GM18519 (cell line): ENCODE data around the gene RUFY1.

ENCODE experiments used
- ATAC-seq: cut with Tn5 transposase; IDR thresholded peaks from one replicate; pipeline ENCODE4 v1.9.1; 2021; ENCODE audit warnings: mild to moderate bottlenecking, moderate library complexity; ENCODE audit not compliant: unreplicated experiment, low FRiP score

Gene RUFY1

DNA sequence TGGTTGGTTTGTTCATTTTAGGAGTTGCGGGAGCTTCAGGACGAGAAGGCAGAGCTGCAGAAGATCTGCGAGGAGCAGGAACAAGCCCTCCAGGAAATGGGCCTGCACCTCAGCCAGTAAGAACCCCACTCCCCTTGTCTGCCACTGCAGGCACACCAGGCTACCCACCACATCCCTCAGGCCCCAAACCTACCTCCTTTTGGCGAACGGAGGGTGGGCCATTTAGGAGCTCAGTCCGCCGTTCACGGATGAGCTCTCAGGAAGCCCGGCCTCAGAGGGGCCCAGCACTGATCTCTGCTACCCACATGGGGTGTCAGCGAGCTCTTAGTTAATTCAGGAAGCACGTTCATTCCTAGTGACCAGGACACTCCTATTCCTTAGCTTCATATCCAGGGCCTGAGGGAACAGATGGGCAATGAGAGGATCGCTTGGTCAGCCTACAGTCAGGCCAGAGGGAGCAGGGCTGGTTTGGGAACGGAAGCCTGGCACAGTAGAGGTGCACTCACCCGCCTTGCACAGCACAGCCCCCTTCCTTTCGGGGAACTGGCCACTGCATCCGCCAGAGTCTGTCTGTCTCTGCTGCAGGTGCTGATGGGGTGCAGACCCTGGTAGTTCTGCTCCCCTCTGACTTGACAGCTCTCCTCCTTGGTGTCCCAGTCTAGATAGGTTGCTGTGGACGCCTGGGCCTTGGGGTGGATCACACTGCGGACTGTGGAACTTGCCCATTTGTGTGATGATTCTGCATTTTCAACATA lies 51.7 kb downstream of the RUFY1 start:
- no peak for ATAC-seq

DNA sequence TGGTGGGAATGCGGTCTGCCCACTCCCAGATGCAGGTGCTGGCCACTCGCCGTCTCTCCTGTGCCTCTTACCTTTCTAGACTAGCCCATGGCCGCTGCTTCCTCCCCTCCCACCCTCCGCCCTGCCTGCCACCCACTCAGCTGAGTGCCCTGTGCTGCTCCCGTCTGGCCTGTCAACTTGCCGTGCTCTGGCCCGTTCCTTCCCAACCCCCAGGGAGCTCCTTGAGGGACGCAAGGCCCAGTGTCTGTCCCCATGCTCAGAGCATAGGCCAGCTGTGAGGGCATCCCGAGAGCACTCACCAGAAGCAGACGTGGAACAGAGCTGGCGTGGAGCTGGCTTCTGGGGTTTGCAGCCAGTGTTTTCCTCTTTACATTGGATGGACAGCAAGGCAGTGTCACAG lies 53.0 kb downstream of the RUFY1 start:
- ATAC-seq, result no peak

DNA sequence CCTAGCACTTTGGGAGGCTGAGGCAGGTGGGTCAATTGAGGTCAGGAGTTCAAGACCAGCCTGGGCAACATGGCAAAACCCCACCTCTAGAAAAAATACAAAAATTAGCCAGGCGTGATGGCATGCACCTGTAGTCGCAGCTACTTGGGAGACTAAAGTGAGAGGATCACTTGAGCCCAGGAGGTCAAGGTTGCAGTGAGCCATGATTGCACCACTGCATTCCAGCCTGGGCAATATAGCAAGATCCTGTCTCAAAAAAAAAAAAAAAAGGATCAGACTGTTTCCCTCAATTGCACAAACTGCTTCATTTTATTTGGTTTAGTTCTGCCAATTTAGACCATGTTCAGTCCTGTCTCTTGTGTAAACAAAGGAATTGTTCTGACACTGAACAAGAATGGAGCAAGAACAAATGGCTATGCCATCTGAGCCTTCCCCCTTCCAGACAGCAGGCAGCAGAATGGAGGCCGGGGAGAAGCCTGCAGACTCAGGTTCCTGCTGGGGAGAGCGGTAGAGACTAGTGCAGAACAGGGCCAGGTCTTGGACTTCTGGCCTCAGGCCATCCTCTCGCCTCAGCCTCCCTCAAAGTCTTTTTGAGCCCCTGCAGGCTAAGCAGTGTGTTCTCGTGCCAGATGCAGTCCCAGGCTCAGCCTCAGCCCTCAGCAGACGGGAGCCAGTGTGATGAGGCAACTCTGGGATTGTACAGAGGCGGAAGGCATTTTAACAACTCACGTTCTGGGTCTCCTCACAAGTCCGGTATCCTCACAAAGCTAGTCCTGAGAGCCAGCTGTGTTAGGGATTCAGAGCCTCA lies 54.9 kb downstream of the RUFY1 start:
- no peak for ATAC-seq

DNA sequence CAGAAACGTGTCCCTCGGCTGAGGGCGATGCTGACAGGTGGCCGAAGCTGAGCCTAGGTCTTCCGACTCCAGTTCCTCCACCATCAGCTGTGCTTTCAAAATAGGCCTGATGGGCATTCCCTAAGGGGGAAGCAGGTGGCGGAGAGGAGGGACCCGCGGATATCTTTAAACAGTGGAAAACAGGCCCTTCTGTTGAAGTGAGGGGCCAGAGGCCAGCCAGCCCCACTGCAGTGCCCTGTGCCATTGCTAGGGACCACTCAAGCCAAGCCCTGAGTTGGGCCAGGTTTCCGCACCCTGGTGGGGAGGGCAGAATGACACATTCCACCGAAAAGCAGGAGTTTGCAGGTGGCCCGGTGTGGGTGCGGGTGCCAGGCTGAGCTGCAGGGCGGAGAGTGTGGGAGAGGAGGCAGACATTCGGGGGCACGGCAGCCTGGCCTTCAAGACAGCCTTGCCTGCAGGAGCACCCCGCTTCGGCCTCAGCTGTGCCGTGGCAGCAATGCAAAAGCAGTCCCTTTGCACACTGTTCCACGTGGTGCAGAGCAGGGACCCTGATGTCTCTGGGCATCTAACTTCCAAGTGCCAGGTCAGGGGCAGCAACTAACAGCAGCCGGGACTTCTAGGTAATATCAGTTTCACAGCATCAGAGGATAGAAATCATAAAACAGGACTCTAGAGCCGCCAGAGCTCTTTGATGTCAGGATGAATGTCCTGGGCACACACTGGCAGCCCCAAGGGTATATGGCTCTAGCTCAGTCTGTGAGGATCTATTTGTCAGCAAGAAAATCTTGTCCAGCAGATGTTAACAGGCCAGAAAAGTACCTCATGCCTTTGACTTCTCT lies 55.9 kb downstream of the RUFY1 start:
- no peak for ATAC-seq

DNA sequence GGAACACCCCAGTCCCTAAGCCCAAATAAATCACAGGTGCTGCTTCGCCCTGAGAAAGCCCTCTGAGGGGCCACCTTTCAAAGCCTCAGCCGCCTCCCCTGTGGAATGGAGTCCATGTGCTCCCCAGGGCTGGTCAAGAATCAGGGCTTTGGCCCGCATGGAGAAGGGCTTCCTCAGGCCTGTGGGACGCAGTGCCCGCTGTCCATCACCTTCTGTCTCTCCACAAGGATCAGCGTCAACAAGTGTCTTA lies 56.5 kb downstream of the RUFY1 start:
- ATAC-seq, result no peak

DNA sequence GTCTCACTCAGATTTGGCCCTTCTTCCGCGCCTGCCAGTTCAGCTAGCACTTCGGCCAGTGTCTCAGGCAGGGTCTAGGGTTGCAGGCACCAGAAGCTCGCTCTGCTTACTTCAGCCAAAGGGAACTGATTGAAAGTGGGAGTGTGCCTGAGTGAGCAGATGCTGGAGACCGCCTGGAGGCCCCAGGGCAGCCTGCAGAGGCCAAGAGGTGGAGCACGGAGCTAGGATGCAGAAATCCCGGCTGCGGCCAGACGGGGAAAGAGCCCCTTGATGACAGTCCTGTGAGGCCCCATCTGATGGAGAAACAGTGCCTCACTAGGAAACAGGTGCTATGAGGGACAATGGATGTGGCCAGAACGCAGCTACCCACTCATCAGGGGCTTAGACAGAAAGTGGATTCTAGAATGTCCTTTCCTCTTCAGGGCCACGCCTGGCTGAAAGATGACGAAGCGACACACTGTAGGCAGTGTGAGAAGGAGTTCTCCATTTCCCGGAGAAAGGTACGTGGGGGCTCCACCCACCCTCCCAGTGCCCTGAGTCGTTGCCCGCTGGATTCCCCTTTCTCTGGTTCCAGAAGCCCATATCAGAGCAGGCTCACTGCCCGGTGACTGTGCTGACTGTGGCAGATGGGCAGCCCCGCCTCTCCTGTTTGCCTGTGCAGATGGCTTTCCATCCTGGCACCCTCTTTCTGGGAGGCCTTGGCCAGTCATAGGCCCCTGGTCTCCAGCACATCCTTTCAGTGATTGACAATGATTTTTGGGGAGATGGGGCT lies 57.0 kb downstream of the RUFY1 start:
- no peak for ATAC-seq

DNA sequence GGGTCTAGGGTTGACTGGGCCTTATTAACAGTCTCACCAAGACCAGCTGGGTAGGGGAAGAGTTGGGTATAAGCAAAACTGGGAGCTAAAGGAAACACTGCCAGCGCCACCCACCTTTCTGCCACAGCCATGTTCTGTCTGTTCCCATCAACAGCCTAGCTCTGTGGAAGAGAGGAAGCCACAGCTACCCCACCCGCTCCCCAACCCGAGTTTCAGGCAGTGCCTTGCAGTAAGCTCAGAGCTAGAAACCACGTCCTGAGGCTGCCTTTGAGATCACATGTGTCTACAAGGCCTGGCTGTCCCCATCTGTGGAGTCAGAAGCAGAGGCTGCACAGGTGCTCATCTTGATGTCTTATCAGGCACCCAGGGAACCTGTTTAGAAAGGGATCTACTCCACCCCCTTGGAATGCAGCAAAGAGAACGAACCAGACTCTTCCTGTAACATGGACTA lies 57.8 kb downstream of the RUFY1 start:
- no peak for ATAC-seq

DNA sequence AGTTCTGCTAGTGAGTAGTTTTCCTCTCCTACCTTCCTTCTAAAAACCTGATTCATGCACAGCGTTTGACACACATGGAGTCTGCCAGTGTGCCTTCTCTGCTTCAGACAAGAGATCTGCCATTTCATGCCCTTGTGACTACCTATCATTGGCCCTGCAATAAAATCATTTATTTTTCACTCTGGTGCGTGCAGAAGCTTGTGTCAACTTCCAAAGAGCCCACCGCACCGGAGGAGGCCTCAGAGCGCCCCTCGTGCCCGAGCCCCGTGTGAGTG lies 59.4 kb downstream of the RUFY1 start:
- ATAC-seq, result no peak

DNA sequence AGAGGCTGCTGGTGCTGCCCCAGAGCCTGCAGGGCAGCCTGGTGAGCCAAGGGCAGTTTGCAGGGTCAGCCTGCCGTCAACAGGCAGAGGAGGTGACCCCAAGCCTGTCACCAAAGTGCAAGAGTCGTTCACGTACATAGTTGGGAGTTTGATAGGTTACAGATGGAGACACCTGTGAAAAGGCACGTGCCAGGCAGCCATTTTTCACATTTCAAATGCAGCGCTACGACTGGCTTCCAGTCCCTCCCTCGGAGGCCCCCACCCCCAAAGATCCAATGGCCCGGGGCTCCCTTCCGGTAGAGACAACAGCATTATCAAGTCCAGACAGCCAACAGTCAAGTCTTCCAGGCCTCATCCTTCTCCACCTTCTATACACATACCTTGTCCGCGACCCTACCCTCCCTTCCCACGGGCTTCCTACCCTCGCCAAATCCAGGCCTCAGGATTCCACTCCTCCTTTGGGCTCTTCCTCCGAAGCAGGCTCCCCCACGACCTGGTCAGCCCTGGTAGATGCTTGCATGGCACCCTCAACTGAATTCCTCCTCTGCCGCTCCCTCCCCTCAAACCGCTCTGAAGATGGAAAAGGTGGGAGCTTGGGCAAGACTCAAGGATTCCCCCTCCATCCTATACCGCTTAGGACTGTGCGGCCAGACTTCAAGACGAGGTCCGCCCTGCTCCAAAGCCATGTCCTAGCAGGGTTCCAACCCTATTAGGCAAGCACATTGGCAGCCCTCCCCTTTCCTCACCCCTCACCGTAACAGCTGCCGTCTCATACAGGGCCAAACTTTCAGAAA lies 60.0 kb downstream of the RUFY1 start:
- no peak for ATAC-seq

DNA sequence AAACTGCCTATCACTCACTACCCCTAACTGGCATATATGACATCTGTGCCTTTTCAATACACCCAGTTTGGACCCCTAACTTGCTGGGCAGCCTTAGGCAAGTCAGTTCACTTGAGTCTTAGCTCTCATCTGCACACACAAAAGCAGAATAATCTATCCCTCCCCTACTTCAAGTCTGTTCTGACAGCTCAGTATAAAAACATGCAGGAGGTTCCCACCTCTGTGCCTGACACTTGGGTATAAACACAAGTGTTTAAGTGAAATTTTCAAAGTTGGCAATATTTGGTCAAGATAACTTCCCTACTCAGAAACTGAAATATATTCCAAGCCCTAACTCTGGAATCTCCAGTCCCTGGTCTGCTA lies 60.5 kb downstream of the RUFY1 start:
- no peak for ATAC-seq

DNA sequence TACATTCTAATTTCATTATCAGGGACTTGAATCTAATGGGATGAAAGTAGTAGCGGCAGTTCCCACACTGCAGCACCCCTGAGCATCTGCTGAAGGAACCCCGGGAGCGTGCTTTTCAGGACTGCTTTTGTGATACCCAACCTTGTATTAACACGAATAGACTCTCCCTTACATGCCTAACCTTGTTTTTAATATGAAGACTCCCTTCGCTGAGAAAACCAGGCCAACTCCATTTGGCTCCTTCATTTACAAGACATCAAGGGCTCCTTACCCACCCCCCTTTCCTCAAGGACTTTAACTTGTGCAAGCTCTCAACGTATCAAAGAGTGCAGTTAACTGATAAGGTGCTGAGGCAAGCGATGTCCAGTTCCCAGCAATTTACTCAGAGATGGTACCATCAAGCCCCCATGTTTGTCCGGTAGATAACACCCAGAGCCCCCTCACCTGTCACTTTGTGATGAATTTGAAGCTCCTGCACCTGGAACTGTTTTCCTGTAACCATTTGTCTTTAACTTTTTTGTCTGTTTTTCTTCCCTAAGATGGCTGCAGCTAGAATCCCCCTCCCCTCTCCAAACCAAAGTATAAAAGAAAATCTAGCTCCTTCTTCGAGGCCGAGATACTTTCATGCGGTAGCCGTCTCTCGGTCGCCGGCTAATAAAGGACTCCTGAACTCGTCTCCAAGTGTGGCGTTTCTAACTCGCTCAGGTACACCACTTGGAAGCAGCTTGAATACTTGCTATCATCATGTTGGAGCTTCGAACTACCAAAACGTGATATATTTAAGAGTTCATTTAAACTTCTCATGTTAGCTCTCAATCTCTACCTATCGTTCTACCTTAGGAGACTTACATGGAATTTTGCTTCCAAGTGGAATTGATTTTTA lies 62.5 kb downstream of the RUFY1 start:
- no peak for ATAC-seq

DNA sequence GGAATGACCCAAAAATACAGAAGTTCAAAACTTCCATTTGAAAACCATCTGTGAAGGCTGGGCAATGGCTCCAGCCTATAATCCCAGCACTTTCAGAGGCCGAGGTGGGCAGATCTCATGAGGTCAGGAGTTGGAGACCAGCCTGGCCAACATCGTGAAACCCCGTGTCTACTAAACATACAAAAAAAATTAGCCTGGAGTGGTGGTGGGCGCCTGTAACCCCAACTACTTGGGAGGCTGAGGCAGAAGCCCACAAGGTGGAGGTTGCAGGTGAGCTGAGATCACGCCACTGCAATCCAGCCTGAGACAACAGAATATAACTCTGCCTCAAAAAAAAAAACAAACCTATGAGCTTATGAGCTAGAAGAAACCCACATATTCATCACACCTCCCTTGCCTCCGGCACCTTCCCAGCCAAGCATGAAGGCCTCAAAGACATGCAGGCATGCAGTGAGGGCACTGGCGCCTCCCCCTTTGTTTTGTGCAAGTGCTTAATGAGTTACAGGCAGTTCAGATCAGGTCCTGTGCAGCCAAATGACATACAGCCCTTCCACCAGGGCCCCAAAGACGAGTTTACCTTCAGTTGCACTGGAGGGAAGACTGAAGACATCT lies 63.2 kb downstream of the RUFY1 start:
- no peak for ATAC-seq

DNA sequence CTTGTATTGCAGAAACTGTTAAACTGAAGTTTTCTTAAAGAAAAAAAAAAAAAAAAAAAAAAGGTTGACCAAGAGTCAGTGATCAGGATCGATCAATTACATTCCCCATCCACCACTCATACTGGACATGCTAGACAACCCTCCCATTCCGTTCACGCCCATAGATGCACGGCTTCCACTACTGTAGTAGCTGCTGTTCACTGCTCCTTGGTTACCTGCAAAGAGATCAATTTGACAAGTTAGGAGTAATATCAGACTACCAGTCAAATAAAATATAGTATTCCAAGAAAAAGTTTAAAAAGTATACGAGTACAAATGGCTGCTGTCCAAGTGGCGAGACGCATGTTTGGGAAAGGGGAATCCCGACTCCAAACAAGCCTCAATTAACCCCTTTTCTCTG lies 64.4 kb downstream of the RUFY1 start:
- ATAC-seq, result no peak

DNA sequence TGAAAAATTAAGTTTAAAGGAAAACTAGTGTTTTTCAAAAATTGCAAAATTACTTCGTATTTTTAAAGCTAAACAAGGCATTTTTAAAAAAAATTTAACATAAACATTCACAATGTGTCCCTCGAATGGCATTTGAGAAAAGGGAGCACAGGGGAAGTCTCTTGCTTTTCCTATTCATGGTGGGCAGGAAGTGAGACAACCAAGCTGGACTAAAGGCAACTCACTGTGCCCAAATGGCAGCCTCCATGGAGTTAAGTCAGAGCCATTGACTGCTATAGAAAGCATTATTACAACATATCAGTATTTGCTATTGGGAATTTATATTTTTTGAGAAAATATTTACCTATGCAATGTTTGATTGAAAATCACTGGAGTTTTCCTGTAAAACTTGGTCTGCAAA lies 64.8 kb downstream of the RUFY1 start:
- no peak for ATAC-seq

DNA sequence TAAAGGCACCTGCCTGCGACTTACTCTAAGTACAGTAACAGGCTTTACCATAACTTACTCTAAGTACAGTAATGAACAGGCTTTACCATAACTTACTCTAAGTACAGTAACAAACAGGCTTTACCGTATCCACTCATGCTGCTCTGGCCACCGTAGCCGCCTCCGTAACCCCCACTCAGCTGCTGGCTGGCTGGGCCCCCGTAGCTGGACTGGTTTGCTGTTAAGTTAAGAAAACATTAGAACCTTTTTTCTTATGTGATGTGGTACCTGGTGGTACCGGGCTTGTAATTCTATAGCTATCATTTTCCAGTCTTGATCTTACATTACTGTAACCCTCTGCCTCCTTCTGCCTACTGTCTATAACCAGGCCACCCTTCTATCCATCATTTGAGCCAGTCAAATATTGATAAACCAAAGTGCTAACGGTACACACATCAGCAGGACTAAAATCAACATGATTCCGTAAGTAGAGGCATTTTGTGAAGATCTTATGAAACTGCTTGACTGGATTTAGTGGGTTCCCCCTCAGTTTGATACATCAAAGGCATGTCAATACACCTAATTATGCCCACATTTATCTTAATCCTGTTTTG lies 65.7 kb downstream of the RUFY1 start:
- no peak for ATAC-seq

DNA sequence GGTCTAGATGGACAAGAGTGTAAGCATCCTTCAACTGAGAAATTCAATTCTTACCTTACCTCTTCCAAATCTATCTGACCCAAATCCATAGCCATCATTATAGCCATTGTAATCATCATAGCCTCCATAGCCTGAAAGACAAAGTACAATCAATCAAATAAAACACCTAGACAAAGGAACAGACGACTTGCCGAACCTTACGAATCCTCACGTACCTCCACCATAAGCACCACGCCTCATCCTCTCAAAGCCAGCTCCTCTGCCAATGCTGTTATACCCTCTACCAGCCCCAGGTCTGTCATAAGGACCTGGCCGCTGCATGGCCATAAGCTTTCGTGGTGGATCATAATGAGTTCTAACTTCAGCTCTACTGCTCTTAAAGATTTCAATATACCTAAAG lies 67.6 kb downstream of the RUFY1 start:
- no peak for ATAC-seq

DNA sequence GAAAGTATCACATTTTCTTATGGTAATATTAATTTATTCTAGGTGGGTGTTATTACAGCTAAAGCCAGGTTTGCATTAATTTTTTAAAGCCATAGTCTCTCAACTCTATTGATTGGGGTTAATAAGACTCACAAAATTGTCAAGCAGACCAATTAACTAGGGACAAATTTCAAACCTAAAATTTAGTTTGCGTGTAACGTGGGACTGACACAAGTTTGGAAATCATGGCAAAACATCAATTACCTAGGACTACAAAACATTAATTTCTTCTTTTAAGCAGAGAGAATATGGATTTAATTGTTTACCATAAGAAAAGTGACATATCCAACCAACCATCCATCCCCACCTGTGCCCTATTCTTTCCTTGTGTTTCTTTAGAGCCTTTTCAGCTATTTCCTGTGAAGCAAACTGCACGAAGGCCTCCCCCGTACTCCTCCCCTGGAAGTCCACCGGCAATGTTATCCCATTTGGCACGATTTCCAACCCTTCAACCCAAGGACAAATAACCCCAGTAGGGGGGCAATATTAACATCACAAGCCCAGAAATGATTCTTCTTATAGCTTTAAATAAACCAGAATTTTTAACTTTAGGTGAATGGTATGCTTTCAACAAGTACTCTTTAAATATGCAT lies 68.7 kb downstream of the RUFY1 start:
- no peak for ATAC-seq

DNA sequence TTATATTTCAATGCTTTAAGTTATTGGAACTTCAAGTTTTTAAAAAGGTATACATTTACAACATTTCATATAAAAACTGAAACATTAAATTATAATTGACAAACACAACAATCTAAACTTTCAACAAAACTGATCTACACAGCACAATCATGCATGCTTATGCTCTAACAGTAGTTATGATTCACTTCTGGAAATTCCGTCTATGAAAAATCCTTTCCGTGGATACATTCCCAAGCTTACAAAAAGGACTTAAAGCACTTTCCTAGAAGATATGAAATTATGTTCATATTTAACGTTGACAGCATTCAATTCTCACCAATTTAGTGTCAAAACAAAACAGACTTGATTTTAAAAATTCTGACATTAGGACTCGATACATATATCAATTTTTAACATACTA lies 69.4 kb downstream of the RUFY1 start:
- ATAC-seq, result no peak
